ENCODE results near the gene EIPR1. TPM values are rescaled to one million over a fixed set of nuclear protein-coding genes. Genes with fewer than 3 reads are reported as not detected.

The EIPR1 gene
- polyA plus RNA-seq, 1 donor from 2014 or later = 138 TPM

- H4K20me1 ChIP-seq (ENCODE audit: insufficient read depth) = no peaks in the 10 kb centered on the region
- no peaks in the 10 kb centered on the region for H3K27me3 ChIP-seq (ENCODE audit: insufficient read depth, low read depth, low read length)
- no peak overlapping the region for H2AFZ ChIP-seq (ENCODE audit: low read depth, low read length)
- no peaks in the 10 kb centered on the region for H3K9me3 ChIP-seq (ENCODE audit: low read length)
- no peak overlapping the region for H3K4me3 ChIP-seq (ENCODE audit: low read length)
- no peaks in the 10 kb centered on the region for H3K36me3 ChIP-seq (ENCODE audit: insufficient read depth, low read length)
- no peak overlapping the region for H3K27ac ChIP-seq (ENCODE audit: low read length)
- H3K4me2 ChIP-seq (ENCODE audit: low read length) = no peak overlapping the region
- H3F3A ChIP-seq (ENCODE audit: insufficient read depth, low read length, poor library complexity, severe bottlenecking) = no peaks in the 10 kb centered on the region
- H3K79me2 ChIP-seq (replicated peaks; ENCODE audit: insufficient read depth, low read length) = no peaks in the 10 kb centered on the region
- TF ChIP-seq MXI1 (conservative IDR thresholded peaks at IDR 0.05; ENCODE audit: poor library complexity, severe bottlenecking) (no peak), CTCF (IDR thresholded peaks at IDR 0.05; ENCODE audit: poor library complexity, severe bottlenecking) (no peak)
- no peaks in the 10 kb centered on the region for H3K9me2 ChIP-seq (ENCODE audit: insufficient read depth, low read length)
- no peak overlapping the region for H3K9ac ChIP-seq (ENCODE audit: low read length)
Observed at GRCh38 chr2:3296182-3296972, 81.2 kb downstream of the EIPR1 start.

- no peaks in the 10 kb centered on the region for H4K20me1 ChIP-seq (ENCODE audit: insufficient read depth)
- no peaks in the 10 kb centered on the region for H3K9me2 ChIP-seq (ENCODE audit: insufficient read depth, low read length)
- no peak overlapping the region for H3K4me3 ChIP-seq (ENCODE audit: low read length)
- H3K36me3 ChIP-seq (ENCODE audit: insufficient read depth, low read length) = no peaks in the 10 kb centered on the region
- H3K9ac ChIP-seq (ENCODE audit: low read length) = no peak overlapping the region
- H3K9me3 ChIP-seq (ENCODE audit: low read length) = no peaks in the 10 kb centered on the region
- TF ChIP-seq CTCF (IDR thresholded peaks at IDR 0.05; ENCODE audit: poor library complexity, severe bottlenecking) (no peak), REST (IDR thresholded peaks at IDR 0.05; ENCODE audit: borderline replicate concordance) (no peak), EZH2 (IDR thresholded peaks at IDR 0.05; ENCODE audit: borderline replicate concordance, insufficient read depth, low read length, poor library complexity, severe bottlenecking) (no peak), RAD21 (conservative IDR thresholded peaks at IDR 0.05) (no peak), TAF1 (IDR thresholded peaks at IDR 0.05; ENCODE audit: low read depth) (no peak), EP300 (conservative IDR thresholded peaks at IDR 0.05; ENCODE audit: poor library complexity, severe bottlenecking) (no peak)
- no peaks in the 10 kb centered on the region for H3K27me3 ChIP-seq (ENCODE audit: insufficient read depth, low read depth, low read length)
- no peak overlapping the region for H3K4me2 ChIP-seq (ENCODE audit: low read length)
- peak overlapping the region; percentile 13 for H3K27ac ChIP-seq (ENCODE audit: low read length)
- H2AFZ ChIP-seq (ENCODE audit: low read depth, low read length) = no peak overlapping the region
- H3F3A ChIP-seq (ENCODE audit: insufficient read depth, low read length, poor library complexity, severe bottlenecking) = no peaks in the 10 kb centered on the region
- H3K79me2 ChIP-seq (replicated peaks; ENCODE audit: insufficient read depth, low read length) = no peaks in the 10 kb centered on the region
Observed at GRCh38 chr2:3294493-3294892, 83.1 kb downstream of the EIPR1 start.

All from neural cell (in vitro differentiated cells).